Endothelial cell of umbilical vein (primary cell): Measurements from ENCODE around the gene PHC2. TPM values are rescaled to one million over a fixed set of nuclear protein-coding genes. Genes with fewer than 3 reads are reported as not detected.

Source experiments
- BruUV-seq: library from RNA; stranded (reverse); fragments of 400-500 nt; replicated peaks from 2 replicates; lab custom pipeline; 2021; lab: Mats Ljungman, UMichigan
- CTCF ChIA-PET: fragments of 300-600, 350-600 bp; sonication (Branson Sonifier 250); formaldehyde crosslinking; loops from one replicate; lab custom pipeline; 2021; ENCODE audit warnings: antibody characterized with exemption, inconsistent platforms; lab: Charles Lee
- POLR2A ChIA-PET: fragments of 300-600, 350-600 bp; sonication (Branson Sonifier 250); formaldehyde crosslinking; loops from one replicate; lab custom pipeline; 2021; ENCODE audit warnings: antibody characterized with exemption, inconsistent platforms; lab: Charles Lee
- DNase-seq: peaks from one replicate; pipeline ENCODE4 v3.0.0-alpha.2; 2011; ENCODE audit warnings: low read depth, low spot score
- FAIRE-seq: peaks from 2 replicates; lab custom pipeline; 2011; peaks lifted over from hg19 to GRCh38; lab: Jason Lieb, UNC
- H2AFZ ChIP-seq: 2 replicates; pipeline ENCODE4 v1.6.0; 2012; ENCODE audit warnings: low read depth, low read length, control low read depth, inconsistent platforms
- H3K27ac ChIP-seq: 2 replicates; pipeline ENCODE4 v1.5.1; 2011; ENCODE audit warnings: low read depth, mild to moderate bottlenecking, control low read depth, low read length, moderate library complexity; ENCODE audit not compliant: insufficient read depth
- H3K27me3 ChIP-seq, 2 experiments: 2 replicates each; pipeline versions ENCODE4 v1.6.0 to v1.6.1; 2011; ENCODE audit warnings: low read length in 2 of 2, mixed read lengths in 1 of 2; ENCODE audit not compliant: control insufficient read depth in 2 of 2, insufficient read depth in 2 of 2
- H3K36me3 ChIP-seq, 2 experiments: 2 replicates in 1 of 2; 3 replicates in 1 of 2; pipeline ENCODE4 v1.5.1; 2011; ENCODE audit warnings: low read length in 2 of 2, mild to moderate bottlenecking in 1 of 2, moderate library complexity in 1 of 2; ENCODE audit not compliant: control insufficient read depth in 2 of 2, insufficient read depth in 2 of 2; ENCODE audit errors: extremely low read depth in 1 of 2
- H3K4me1 ChIP-seq: 3 replicates; pipeline ENCODE4 v1.5.1; 2011; ENCODE audit warnings: mild to moderate bottlenecking, low read length; ENCODE audit not compliant: control insufficient read depth, insufficient read depth; ENCODE audit errors: extremely low read depth
- H3K4me2 ChIP-seq: 2 replicates; pipeline ENCODE4 v1.6.1; 2011; ENCODE audit warnings: low read length, control low read depth, mixed read lengths; ENCODE audit not compliant: insufficient read depth
- H3K4me3 ChIP-seq, 3 experiments: fragments of 200-600 bp in 1 of 3; sonication (generic), shearing (Covaris generic) in 1 of 3; replicated peaks in 1 of 3; 2 replicates each; pipeline ENCODE4 v1.5.1; 2011 to 2016; ENCODE audit warnings: control low read depth in 3 of 3, low read length in 3 of 3, mild to moderate bottlenecking in 2 of 3, inconsistent platforms in 1 of 3, low read depth in 1 of 3, moderate library complexity in 1 of 3; ENCODE audit not compliant: insufficient read depth in 1 of 3
- H3K79me2 ChIP-seq: 2 replicates; pipeline ENCODE4 v1.6.0; 2012; ENCODE audit warnings: low read length, inconsistent platforms; ENCODE audit not compliant: control insufficient read depth, insufficient read depth
- H3K9ac ChIP-seq: replicated peaks from 2 replicates; pipeline ENCODE3; 2011; ENCODE audit warnings: low read length, control low read depth; ENCODE audit not compliant: insufficient read depth; ENCODE audit errors: extremely low read depth
- H3K9me1 ChIP-seq: replicated peaks from 3 replicates; pipeline ENCODE4 v1.6.0; 2011; ENCODE audit warnings: mild to moderate bottlenecking, low read length; ENCODE audit not compliant: control insufficient read depth, insufficient read depth; ENCODE audit errors: extremely low read depth
- H3K9me3 ChIP-seq: replicated peaks from 2 replicates; pipeline ENCODE4 v1.5.1; 2012; ENCODE audit warnings: low read length, inconsistent platforms; ENCODE audit not compliant: control insufficient read depth, insufficient read depth
- H4K20me1 ChIP-seq: replicated peaks from 2 replicates; pipeline ENCODE3; 2011; ENCODE audit warnings: mild to moderate bottlenecking, low read length; ENCODE audit not compliant: control insufficient read depth, insufficient read depth; ENCODE audit errors: extremely low read depth
- FOS ChIP-seq: IDR thresholded peaks from 2 replicates; pipeline ENCODE4 v1.6.1; 2011; ENCODE audit warnings: mild to moderate bottlenecking, low read length, moderate library complexity, borderline replicate concordance; ENCODE audit not compliant: insufficient read depth
- GATA2 ChIP-seq: IDR thresholded peaks from 2 replicates; pipeline ENCODE4 v1.7.0; 2011; ENCODE audit warnings: low read depth, mild to moderate bottlenecking, moderate library complexity, mixed read lengths, low read length; ENCODE audit not compliant: insufficient read length, insufficient read depth
- MYC ChIP-seq: IDR thresholded peaks from one replicate; pipeline ENCODE4 v1.6.1; 2011; ENCODE audit warnings: mild to moderate bottlenecking, low read depth, low read length
- POLR2A ChIP-seq: IDR thresholded peaks from 2 replicates; pipeline ENCODE4 v1.6.1; 2012; ENCODE audit warnings: low read depth, mild to moderate bottlenecking, control low read depth, low read length
- POLR2AphosphoS5 ChIP-seq: IDR thresholded peaks from 2 replicates; pipeline ENCODE4 v1.6.1; 2012; ENCODE audit warnings: low read depth, mild to moderate bottlenecking, control low read depth, low read length, moderate library complexity; ENCODE audit not compliant: insufficient read depth
- dilution Hi-C: fragments of 300-500 bp; cut with MboI; formaldehyde crosslinking; loops from one replicate; pipeline ENCODE4 v1.15.0; 2019; ENCODE audit warnings: low sequenced_read_pairs; ENCODE audit not compliant: extremely low pct_ligation_motif_present
- intact Hi-C: fragments of 100-400 bp; cut with micrococcal nuclease; formaldehyde crosslinking; loops from one replicate; pipeline ENCODE4 v1.10.0; 2022
- polyA plus RNA-seq, 4 experiments: library from polyadenylated mRNA; depleted of rRNA in 3 of 4; stranded (reverse) in 3 of 4; unstranded in 1 of 4; fragments of >200 nt; gene quantifications; 2 replicates each; pipeline versions ENCODE4 v1.2.1 to v1.2.3, GENCODE V29; 2011 to 2012; ENCODE audit warnings: missing spikeins in 1 of 4
- total RNA-seq: library from RNA; stranded (reverse); gene quantifications from 2 replicates; pipeline ENCODE4 v1.2.3, GENCODE V29; 2021

The PHC2 gene
- total and polyA plus RNA-seq, 2 donors (not counting 3 experiments of a cell fraction or from before 2014, with no cell fraction given), result 65.6 to 79.0 TPM

GRCh38 chr1:33459691-33460090 is 28.8 kb upstream of the PHC2 start:
- Histone ChIP-seq H3K27ac (no peak overlapping the region), H3K9me3 (no peaks in the 10 kb centered on the region), H2AFZ (no peak overlapping the region), H3K4me3 (no peak overlapping the region), H4K20me1 (no peaks in the 10 kb centered on the region), H3K9ac (no peak overlapping the region), H3K27me3 (no peaks in the 10 kb centered on the region), H3K79me2 (no peaks in the 10 kb centered on the region), H3K4me1 (peaks cover 16% of the 10 kb centered on the region), H3K36me3 (no peaks in the 10 kb centered on the region), H3K9me1 (no peaks in the 10 kb centered on the region), H3K4me2 (no peak overlapping the region)
- dilution Hi-C loops, result no loop called here
- intact Hi-C loops, result loop anchor here (5.0 kb wide), 3 partner anchors 67 to 347 kb away; no protein-coding TSS in a partner anchor
- FAIRE-seq (peak; percentile 21), DNase-seq (no peak)
- no peak for TF ChIP-seq POLR2AphosphoS5
- no peak for TF ChIP-seq GATA2
- TF ChIP-seq POLR2A, result no peak
- TF ChIP-seq MYC, result no peak
- TF ChIP-seq FOS, result no peak
- ChIA-PET POLR2A (no interaction called here), CTCF (interaction anchor here (1.0 to 4.8 kb wide), 2 partner anchors 10 to 87 kb away, joined by 3 to 37 read pairs; partner anchors contain the start of gene ZSCAN20)
- no TSS peak for BruUV-seq

DNA sequence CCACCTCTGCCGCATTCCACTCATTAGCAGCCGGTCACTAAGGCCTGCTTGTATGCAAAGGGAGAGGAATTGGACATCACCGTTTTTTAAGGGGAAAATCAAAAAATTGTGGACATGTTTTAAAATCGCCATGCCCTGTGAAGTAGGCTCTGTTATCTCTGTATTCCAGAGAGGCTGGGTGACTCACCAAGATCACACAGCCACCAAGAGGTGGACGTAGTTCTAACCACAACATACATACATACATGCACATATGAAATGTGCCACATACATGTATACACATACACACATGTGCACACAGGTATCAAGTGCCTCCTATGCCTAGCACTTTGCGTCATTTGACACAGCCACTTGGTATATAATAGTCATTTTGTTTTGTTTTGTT is 25.6 kb upstream of the PHC2 start:
- Histone ChIP-seq H3K9ac (no peak overlapping the region), H3K27ac (no peak overlapping the region), H3K4me1 (peaks cover 16% of the 10 kb centered on the region), H3K27me3 (no peaks in the 10 kb centered on the region), H2AFZ (no peak overlapping the region), H3K9me3 (no peaks in the 10 kb centered on the region), H3K36me3 (no peaks in the 10 kb centered on the region), H3K4me3 (no peak overlapping the region), H3K9me1 (no peaks in the 10 kb centered on the region), H4K20me1 (no peaks in the 10 kb centered on the region), H3K4me2 (no peak overlapping the region), H3K79me2 (no peaks in the 10 kb centered on the region)
- CTCF ChIA-PET, result interaction anchor here (0.5 to 1.9 kb wide), 27 partner anchors 9 to 363 kb away, joined by 3 to 26 read pairs (median 4); partner anchors contain the start of genes A3GALT2 and PHC2
- TF ChIP-seq FOS, result no peak
- no peak for FAIRE-seq
- POLR2A ChIA-PET, result interaction anchor here (1.4 kb wide), 1 partner anchor 161 kb away, joined by 8 read pairs; no protein-coding TSS in a partner anchor
- no TSS peak for BruUV-seq
- intact Hi-C loops (loop anchor here (1.0 to 5.0 kb wide), 4 partner anchors 64 to 344 kb away; no protein-coding TSS in a partner anchor), dilution Hi-C loops (no loop called here)
- no peak for DNase-seq
